ENCODE measurements around the gene ACVR1. TPM values are rescaled to one million over a fixed set of nuclear protein-coding genes. Genes with fewer than 3 reads are reported as not detected.

ACVR1 gene
- total and polyA plus RNA-seq, 2 donors (not counting 3 experiments of a cell fraction or from before 2014, with no cell fraction given): 24.8 to 33.6 TPM

- FAIRE-seq (peak; percentile 63), DNase-seq (ENCODE audit: low read depth, low spot score) (peak; percentile 60)
- dilution Hi-C loops (cut with MboI; ENCODE audit: extremely low pct_ligation_motif_present, low sequenced_read_pairs) (loop anchor here (25.0 kb wide), 1 partner anchor 227 kb away; no protein-coding TSS in a partner anchor), intact Hi-C loops (cut with micrococcal nuclease) (loop anchor here (2.0 to 10.0 kb wide), 3 partner anchors 46 to 670 kb away; partner anchors contain the start of genes CCDC148 and PKP4)
- peaks cover 41% of the 10 kb centered on the region for H3K4me1 ChIP-seq (ENCODE audit: control insufficient read depth, extremely low read depth, insufficient read depth, low read length)
- ChIA-PET CTCF (interaction anchor here (1.4 to 1.7 kb wide), 2 partner anchors 8 to 91 kb away, joined by 3 to 6 read pairs; partner anchors contain the start of gene ACVR1), POLR2A (no interaction called here)
- no peak for TF ChIP-seq MYC (IDR thresholded peaks at IDR 0.05; ENCODE audit: low read depth, low read length)
- no peak for TF ChIP-seq FOS (IDR thresholded peaks at IDR 0.05; ENCODE audit: borderline replicate concordance, insufficient read depth, low read length)
- no peak for TF ChIP-seq GATA2 (IDR thresholded peaks at IDR 0.05; ENCODE audit: insufficient read depth, insufficient read length, low read depth, low read length)
- TF ChIP-seq POLR2A (IDR thresholded peaks at IDR 0.05; ENCODE audit: low read depth, low read length): no peak
- TF ChIP-seq CTCF (IDR thresholded peaks at IDR 0.05; ENCODE audit: extremely low read depth in 1 of 2, insufficient read depth in 1 of 2, low read depth in 1 of 2, low read length in 2 of 2): no peak
- no peak for TF ChIP-seq EZH2 (IDR thresholded peaks at IDR 0.05; ENCODE audit: borderline replicate concordance, low read depth, low read length, severe bottlenecking)
- TF ChIP-seq JUN (IDR thresholded peaks at IDR 0.05; ENCODE audit: borderline replicate concordance, insufficient read depth, insufficient read length, low read depth): no peak
- no peak for TF ChIP-seq MAX (IDR thresholded peaks at IDR 0.05; ENCODE audit: insufficient read depth, insufficient read length)
- TF ChIP-seq POLR2AphosphoS5 (IDR thresholded peaks at IDR 0.05; ENCODE audit: insufficient read depth, low read depth, low read length): no peak
- H2AFZ ChIP-seq (ENCODE audit: low read depth, low read length): no peak overlapping the region
- H3K4me2 ChIP-seq (ENCODE audit: insufficient read depth, low read length): peak overlapping the region; percentile 46
- no peak overlapping the region for H3K9ac ChIP-seq (replicated peaks; ENCODE audit: extremely low read depth, insufficient read depth, low read length)
- no peaks in the 10 kb centered on the region for H3K9me1 ChIP-seq (replicated peaks; ENCODE audit: control insufficient read depth, extremely low read depth, insufficient read depth, low read length)
- H3K9me3 ChIP-seq (replicated peaks; ENCODE audit: control insufficient read depth, insufficient read depth, low read length): no peaks in the 10 kb centered on the region
- BruUV-seq (replicated peaks): no TSS peak
- H3K27me3 ChIP-seq (ENCODE audit: control insufficient read depth in 2 of 2, insufficient read depth in 2 of 2, low read length in 2 of 2): no peaks in the 10 kb centered on the region
- no peak overlapping the region for H3K4me3 ChIP-seq (replicated peaks in 1 of 3; ENCODE audit: insufficient read depth in 1 of 3, low read depth in 1 of 3, low read length in 3 of 3)
- H3K79me2 ChIP-seq (ENCODE audit: control insufficient read depth, insufficient read depth, low read length): no peaks in the 10 kb centered on the region
- no peak overlapping the region for H3K27ac ChIP-seq (ENCODE audit: insufficient read depth, low read depth, low read length)
- H4K20me1 ChIP-seq (replicated peaks; ENCODE audit: control insufficient read depth, extremely low read depth, insufficient read depth, low read length): no peaks in the 10 kb centered on the region
- peaks cover 0 to 3% of the 10 kb centered on the region in 2 experiments for H3K36me3 ChIP-seq (ENCODE audit: control insufficient read depth in 2 of 2, extremely low read depth in 1 of 2, insufficient read depth in 2 of 2, low read length in 2 of 2)
Observed at GRCh38 chr2:157785200-157785599, 90.9 kb downstream of the ACVR1 start.

Data from endothelial cell of umbilical vein (primary cell).